B cell (primary cell): ENCODE results near the gene MICU1.

ENCODE experiments used
- EZH2 ChIP-seq: IDR thresholded peaks from 2 replicates; pipeline ENCODE4 v1.6.1; 2012; ENCODE audit warnings: borderline replicate concordance, low read depth, mild to moderate bottlenecking, moderate library complexity, low read length; ENCODE audit not compliant: insufficient read depth, poor library complexity, severe bottlenecking
- TF ChIP-seq, protein P1 (sequence below): fragments of 200-600 bp; IDR thresholded peaks from one replicate; pipeline ENCODE4 v1.8.0; 2022; ENCODE audit warnings: antibody characterized with exemption, mild to moderate bottlenecking

DNA sequence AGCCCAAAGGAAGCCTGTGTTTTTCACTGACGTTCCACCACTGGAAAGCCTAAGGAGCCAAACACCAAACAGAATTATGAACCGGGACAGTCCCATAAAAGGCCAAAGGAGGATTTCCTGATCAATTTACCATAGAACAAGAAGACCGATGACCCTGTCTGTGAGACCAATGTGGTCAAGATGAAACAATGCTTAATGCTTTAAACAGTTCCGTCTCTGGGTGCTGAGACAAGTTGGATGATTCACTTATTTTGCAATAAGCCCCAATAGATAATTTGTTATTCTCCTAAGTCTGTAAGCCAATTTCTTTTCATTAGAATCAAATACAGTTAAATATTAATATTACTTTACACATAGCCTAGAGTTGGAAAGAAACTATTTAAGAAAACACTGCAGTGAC is 134.9 kb downstream of the MICU1 start:
- TF ChIP-seq, protein P1, sequence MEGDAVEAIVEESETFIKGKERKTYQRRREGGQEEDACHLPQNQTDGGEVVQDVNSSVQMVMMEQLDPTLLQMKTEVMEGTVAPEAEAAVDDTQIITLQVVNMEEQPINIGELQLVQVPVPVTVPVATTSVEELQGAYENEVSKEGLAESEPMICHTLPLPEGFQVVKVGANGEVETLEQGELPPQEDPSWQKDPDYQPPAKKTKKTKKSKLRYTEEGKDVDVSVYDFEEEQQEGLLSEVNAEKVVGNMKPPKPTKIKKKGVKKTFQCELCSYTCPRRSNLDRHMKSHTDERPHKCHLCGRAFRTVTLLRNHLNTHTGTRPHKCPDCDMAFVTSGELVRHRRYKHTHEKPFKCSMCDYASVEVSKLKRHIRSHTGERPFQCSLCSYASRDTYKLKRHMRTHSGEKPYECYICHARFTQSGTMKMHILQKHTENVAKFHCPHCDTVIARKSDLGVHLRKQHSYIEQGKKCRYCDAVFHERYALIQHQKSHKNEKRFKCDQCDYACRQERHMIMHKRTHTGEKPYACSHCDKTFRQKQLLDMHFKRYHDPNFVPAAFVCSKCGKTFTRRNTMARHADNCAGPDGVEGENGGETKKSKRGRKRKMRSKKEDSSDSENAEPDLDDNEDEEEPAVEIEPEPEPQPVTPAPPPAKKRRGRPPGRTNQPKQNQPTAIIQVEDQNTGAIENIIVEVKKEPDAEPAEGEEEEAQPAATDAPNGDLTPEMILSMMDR: no peak
- no peak for TF ChIP-seq EZH2
